ENCODE data around the gene GALC. TPM values are rescaled to one million over a fixed set of nuclear protein-coding genes. Genes with fewer than 3 reads are reported as not detected.

The GALC gene
- total and polyA plus RNA-seq, 9 of the 15 experiments (the other 6 are each of a cell fraction or from before 2014, with no cell fraction given): 1.6 to 15.0 (median 7.3) TPM

DNA sequence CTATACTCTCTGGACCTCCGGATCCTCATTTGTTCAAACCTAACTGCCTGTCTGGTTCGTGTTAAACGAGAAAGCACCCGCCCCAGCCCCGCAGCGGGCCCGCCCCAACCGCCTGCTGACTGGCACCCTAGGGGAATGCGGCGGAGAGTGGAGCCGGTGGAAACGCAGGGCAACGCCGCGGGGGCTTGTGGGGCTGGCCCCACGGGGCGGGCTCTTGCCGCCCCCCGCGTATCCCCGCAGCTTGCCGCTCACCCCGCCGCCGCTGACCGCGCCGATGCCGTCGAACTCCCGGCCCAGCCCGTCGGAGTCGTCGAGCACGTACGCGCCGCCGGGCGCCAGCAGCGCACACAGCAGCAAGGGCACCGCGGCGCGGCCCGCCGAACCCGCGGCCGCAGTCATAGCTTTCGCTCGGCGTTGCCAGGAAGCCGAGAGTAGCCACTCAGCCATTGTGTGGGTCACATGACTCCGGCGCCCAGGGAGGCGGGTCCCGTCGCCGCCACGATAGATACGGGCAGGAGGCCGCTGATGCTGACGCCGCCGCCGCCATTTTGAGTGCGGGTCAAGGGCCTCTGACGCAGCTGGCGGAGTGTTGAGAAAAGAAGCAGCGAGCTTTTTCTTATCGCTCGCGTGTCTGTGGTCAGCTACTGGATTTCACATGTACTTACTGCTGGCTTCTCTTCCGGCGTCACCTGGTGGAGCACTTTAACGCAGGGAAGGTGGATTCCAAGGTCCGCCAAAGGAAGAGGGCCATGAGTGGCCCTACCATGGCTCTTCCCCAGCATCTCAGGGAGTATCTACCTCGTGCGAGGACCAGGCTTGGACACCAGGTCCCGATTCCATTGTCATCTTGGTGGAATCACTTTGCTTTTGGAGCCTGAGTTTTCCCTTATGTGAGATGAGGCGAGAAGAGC is at the start of gene GALC (continued):
- peak; percentile 62; the same call in 1 of the 2 replicates for TF ChIP-seq MYC (IDR thresholded peaks at IDR 0.05; ENCODE audit: low read depth, low read length)
- no peak for TF ChIP-seq MYC (CRISPR knock-in tag; IDR thresholded peaks at IDR 0.05; ENCODE audit: borderline replicate concordance, low read depth)
- peak; percentile 27; the same call in 1 of the 2 replicates for TF ChIP-seq ZNF143 (CRISPR knock-in tag; IDR thresholded peaks at IDR 0.05)
- TF ChIP-seq MAFF (IDR thresholded peaks at IDR 0.05; ENCODE audit: low read length): no peak
- no peak for TF ChIP-seq ZBED1 (IDR thresholded peaks at IDR 0.05)
- no peak for TF ChIP-seq ZNF41 (CRISPR knock-in tag; conservative IDR thresholded peaks at IDR 0.05)
- TF ChIP-seq ZNF121 (CRISPR knock-in tag; conservative IDR thresholded peaks at IDR 0.05): no peak
- TF ChIP-seq SAP30 (IDR thresholded peaks at IDR 0.05; ENCODE audit: borderline replicate concordance, insufficient read depth, low read depth, low read length, poor library complexity, severe bottlenecking): no peak
- TF ChIP-seq, protein P1, sequence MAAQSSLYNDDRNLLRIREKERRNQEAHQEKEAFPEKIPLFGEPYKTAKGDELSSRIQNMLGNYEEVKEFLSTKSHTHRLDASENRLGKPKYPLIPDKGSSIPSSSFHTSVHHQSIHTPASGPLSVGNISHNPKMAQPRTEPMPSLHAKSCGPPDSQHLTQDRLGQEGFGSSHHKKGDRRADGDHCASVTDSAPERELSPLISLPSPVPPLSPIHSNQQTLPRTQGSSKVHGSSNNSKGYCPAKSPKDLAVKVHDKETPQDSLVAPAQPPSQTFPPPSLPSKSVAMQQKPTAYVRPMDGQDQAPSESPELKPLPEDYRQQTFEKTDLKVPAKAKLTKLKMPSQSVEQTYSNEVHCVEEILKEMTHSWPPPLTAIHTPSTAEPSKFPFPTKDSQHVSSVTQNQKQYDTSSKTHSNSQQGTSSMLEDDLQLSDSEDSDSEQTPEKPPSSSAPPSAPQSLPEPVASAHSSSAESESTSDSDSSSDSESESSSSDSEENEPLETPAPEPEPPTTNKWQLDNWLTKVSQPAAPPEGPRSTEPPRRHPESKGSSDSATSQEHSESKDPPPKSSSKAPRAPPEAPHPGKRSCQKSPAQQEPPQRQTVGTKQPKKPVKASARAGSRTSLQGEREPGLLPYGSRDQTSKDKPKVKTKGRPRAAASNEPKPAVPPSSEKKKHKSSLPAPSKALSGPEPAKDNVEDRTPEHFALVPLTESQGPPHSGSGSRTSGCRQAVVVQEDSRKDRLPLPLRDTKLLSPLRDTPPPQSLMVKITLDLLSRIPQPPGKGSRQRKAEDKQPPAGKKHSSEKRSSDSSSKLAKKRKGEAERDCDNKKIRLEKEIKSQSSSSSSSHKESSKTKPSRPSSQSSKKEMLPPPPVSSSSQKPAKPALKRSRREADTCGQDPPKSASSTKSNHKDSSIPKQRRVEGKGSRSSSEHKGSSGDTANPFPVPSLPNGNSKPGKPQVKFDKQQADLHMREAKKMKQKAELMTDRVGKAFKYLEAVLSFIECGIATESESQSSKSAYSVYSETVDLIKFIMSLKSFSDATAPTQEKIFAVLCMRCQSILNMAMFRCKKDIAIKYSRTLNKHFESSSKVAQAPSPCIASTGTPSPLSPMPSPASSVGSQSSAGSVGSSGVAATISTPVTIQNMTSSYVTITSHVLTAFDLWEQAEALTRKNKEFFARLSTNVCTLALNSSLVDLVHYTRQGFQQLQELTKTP (IDR thresholded peaks at IDR 0.05; ENCODE audit: low read depth in 1 of 2, partially characterized antibody in 2 of 2): no peak
- peak; percentile 48; the same call in 1 of the 2 replicates for TF ChIP-seq ZNF644 (tag; IDR thresholded peaks at IDR 0.05; ENCODE audit: low read depth)
- peak; percentile 40; the same call in 1 of the 2 replicates for TF ChIP-seq CBFB (CRISPR knock-in tag; IDR thresholded peaks at IDR 0.05)
- TF ChIP-seq, protein P2, sequence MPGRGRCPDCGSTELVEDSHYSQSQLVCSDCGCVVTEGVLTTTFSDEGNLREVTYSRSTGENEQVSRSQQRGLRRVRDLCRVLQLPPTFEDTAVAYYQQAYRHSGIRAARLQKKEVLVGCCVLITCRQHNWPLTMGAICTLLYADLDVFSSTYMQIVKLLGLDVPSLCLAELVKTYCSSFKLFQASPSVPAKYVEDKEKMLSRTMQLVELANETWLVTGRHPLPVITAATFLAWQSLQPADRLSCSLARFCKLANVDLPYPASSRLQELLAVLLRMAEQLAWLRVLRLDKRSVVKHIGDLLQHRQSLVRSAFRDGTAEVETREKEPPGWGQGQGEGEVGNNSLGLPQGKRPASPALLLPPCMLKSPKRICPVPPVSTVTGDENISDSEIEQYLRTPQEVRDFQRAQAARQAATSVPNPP (IDR thresholded peaks at IDR 0.05; ENCODE audit: borderline replicate concordance, insufficient read depth, insufficient read length): no peak
- peak; percentile 61; the same call in 1 of the 2 replicates for TF ChIP-seq ZBTB17 (CRISPR knock-in tag; IDR thresholded peaks at IDR 0.05)
- TF ChIP-seq SIX5 (IDR thresholded peaks at IDR 0.05; ENCODE audit: borderline replicate concordance in 1 of 2, insufficient read depth in 1 of 2, low read depth in 1 of 2, low read length in 2 of 2): peak; percentile 6 to 48; a peak in 1 of 4 replicates
- no peak for TF ChIP-seq OTX1 (CRISPR knock-in tag; IDR thresholded peaks at IDR 0.05)
- peak; percentile 48 for TF ChIP-seq TAF9B (IDR thresholded peaks at IDR 0.05; ENCODE audit: partially characterized antibody)
- peak; percentile 36; the same call in 1 of the 2 replicates for TF ChIP-seq RB1 (IDR thresholded peaks at IDR 0.05; ENCODE audit: low read depth)
- TF ChIP-seq RBM22 (IDR thresholded peaks at IDR 0.05; ENCODE audit: low read depth, low read length, poor library complexity, severe bottlenecking): no peak
- TF ChIP-seq SMAD2 (IDR thresholded peaks at IDR 0.05; ENCODE audit: low read depth, low read length): no peak
- TF ChIP-seq RBBP5 (IDR thresholded peaks at IDR 0.05; ENCODE audit: borderline replicate concordance, insufficient read depth, low read length, poor library complexity, severe bottlenecking): peak; percentile 80
